ENCODE results near the gene ICE1.

Gene ICE1

DNA sequence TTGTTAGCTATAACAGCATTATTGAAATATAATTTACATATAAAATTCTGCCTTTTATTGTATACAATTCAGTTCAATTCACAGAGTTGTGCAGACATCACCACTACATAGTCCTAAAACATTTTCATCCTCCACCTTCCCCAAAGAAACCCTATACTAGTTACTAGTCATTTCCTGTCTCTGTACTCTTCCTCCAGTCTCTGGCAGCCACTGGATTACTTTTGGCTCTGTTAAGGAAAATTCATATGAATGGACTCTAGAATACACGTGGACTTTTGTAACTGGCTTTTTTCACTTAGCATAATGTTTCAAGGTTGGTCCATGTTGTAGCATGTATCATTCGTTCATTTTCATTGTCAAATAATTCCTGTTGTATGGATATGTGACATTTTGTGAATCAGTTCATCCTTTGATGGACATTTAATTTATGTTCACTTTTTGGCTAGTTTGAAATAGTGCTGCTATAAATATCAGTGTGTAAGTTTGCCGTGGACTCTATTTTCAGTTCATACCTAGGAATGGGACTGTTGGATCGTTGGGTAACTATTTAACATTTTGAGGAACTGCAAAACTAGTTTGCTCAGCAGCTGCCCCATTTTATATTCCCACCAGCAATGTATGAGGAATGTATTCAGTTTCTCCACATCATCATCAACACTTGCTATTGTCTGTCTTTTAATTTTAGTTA, 9.7 kb downstream of the ICE1 start:
- peaks cover 58% of the 10 kb centered on the region for H3K4me1 Mint-ChIP-seq
- H3K27me3 Mint-ChIP-seq, result no peaks in the 10 kb centered on the region
- ATAC-seq (replicated peaks; ENCODE audit: extremely low read depth, poor library complexity, severe bottlenecking) (no peak), DNase-seq (ENCODE audit: low spot score in 2 of 2) (no peak)
- H3K27ac Mint-ChIP-seq (ENCODE audit: low read depth), result peak overlapping the region; percentile 69
- peaks cover 4% of the 10 kb centered on the region for H3K36me3 Mint-ChIP-seq (ENCODE audit: insufficient read depth)
- no peaks in the 10 kb centered on the region for H3K9me3 Mint-ChIP-seq
- no peak overlapping the region for H3K4me3 Mint-ChIP-seq

DNA sequence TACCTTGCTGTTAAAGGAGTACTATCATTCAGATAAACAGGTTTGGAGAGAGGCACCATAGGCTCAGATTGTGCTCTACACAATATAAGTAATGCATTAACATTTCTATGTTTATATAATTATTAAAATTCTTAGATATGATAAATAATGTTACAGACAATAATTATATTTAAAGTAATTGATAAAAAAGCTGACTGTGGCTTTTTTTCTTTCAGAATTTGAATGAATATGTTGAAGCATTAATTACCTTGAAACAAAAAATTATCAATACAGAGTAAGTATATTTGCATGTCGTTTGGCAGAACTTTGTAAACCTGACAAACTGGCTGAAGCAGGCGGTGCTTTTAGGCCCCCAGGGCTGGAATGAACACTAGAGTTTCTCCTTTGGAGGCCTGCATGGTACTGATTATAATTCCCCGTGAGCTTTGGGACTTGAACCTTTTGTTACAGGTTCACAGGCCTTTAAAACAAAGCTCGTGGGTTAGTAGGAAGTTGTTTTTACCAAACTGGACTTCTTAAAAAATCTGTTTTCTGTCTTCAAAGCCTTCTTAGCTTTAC, 13.8 kb downstream of the ICE1 start:
- ATAC-seq (replicated peaks; ENCODE audit: extremely low read depth, poor library complexity, severe bottlenecking), result no peak
- no peaks in the 10 kb centered on the region for H3K27me3 Mint-ChIP-seq
- H3K9me3 Mint-ChIP-seq, result no peaks in the 10 kb centered on the region
- no peak overlapping the region for H3K4me3 Mint-ChIP-seq
- H3K4me1 Mint-ChIP-seq, result peaks cover 22% of the 10 kb centered on the region
- peaks cover 23% of the 10 kb centered on the region for H3K36me3 Mint-ChIP-seq (ENCODE audit: insufficient read depth)
- H3K27ac Mint-ChIP-seq (ENCODE audit: low read depth), result no peak overlapping the region
- no peak for DNase-seq (ENCODE audit: low spot score in 2 of 2)

DNA sequence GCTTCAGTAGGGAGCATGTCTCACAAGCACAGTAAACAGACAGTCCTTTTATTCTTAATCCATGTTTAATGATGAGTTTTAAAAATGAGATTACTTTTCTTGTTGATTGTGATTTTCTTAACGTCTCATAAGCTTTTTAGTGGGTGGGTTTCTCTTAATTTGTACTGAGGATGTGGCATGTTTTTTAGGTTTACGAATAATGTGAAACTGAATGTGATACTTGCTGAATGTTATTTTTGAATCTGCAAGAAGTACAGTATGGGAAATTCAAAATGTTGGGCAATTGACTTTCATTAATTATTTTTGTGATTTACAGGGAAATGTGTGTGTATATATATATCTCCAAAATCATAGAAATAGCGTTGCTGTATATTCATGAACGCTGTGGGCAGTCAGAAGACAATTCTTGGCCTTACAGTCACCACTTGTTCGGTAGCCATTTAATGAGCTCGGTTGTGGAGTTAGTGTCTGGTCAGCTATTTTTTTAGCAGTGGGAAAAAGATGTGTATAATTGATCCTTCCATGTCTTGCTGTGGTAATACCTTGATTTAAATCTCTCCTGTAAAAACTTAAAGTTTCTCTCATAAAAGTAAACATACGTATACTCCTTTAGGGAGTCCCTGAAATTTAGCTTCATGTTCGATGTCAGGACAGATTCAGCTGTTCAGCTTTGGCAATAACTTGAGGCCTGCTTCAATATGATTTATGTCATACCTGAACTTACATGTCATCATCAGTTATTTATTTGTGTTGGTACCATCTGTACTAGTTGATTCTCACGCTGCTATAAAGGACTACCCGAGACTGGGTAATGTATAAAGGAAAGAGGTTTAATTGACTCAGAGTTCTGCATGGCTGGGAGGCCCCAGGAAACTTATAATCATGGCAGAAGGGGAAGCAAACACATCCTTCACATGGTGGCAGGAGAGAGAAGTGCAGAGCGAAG, 15.0 kb downstream of the ICE1 start:
- H3K4me3 Mint-ChIP-seq, result no peak overlapping the region

DNA sequence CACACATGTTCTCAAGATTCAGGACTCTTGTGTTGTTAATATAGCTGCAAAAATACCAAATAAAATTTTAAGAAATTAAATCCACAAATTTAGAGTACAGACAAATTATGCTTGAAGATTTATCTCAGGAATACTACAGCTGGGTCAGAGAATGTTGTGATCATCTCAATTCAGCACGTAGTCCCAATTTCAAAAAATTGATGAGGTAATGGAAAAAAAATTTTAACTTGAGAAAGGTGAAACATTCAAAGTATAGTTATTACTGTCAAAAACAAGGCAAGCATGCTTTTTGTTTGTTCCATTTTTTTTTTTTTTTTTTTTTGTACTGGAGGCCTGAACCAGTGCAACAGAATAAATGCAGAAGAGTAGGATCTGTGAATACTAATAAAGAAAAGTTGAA, 29.4 kb downstream of the ICE1 start:
- Mint-ChIP-seq H3K9me3 (no peaks in the 10 kb centered on the region), H3K27ac (ENCODE audit: low read depth) (no peak overlapping the region), H3K4me3 (no peak overlapping the region), H3K27me3 (no peaks in the 10 kb centered on the region), H3K4me1 (no peaks in the 10 kb centered on the region), H3K36me3 (ENCODE audit: insufficient read depth) (peaks cover 65% of the 10 kb centered on the region)
- no peak for ATAC-seq (replicated peaks; ENCODE audit: extremely low read depth, poor library complexity, severe bottlenecking)
- DNase-seq (ENCODE audit: low spot score in 2 of 2), result no peak

More for the DNA sequence above, 15.0 kb downstream of the ICE1 start:
- Mint-ChIP-seq H3K4me1 (peaks cover 11% of the 10 kb centered on the region), H3K36me3 (ENCODE audit: insufficient read depth) (peaks cover 31% of the 10 kb centered on the region), H3K9me3 (no peaks in the 10 kb centered on the region), H3K27ac (ENCODE audit: low read depth) (no peak overlapping the region), H3K27me3 (no peaks in the 10 kb centered on the region)
- DNase-seq (ENCODE audit: low spot score in 2 of 2) (no peak), ATAC-seq (replicated peaks; ENCODE audit: extremely low read depth, poor library complexity, severe bottlenecking) (no peak)

DNA sequence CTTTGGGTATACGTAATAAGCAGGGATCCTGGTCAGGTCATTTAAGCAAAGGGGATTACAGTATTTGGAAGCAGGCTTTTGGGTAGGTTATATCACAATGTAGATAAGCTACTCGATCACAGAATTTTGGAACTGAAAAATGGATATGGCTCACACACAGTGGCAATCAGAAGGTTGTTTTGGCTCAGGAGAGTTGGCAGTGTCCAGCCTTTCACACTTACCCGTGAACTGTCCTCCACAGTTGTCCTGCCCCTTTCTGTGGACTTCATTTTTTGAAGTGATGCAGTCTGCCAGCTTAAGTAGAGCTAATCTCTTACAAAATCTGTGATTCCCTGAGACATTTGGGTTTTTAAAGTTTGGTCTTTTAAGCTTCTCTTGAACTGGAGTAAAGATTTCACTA, 30.7 kb downstream of the ICE1 start:
- ATAC-seq (replicated peaks; ENCODE audit: extremely low read depth, poor library complexity, severe bottlenecking) (no peak), DNase-seq (ENCODE audit: low spot score in 2 of 2) (no peak)
- H3K9me3 Mint-ChIP-seq, result no peaks in the 10 kb centered on the region
- no peaks in the 10 kb centered on the region for H3K27me3 Mint-ChIP-seq
- H3K4me1 Mint-ChIP-seq, result peaks cover 6% of the 10 kb centered on the region
- H3K27ac Mint-ChIP-seq (ENCODE audit: low read depth), result no peak overlapping the region
- peaks cover 68% of the 10 kb centered on the region for H3K36me3 Mint-ChIP-seq (ENCODE audit: insufficient read depth)
- no peak overlapping the region for H3K4me3 Mint-ChIP-seq

DNA sequence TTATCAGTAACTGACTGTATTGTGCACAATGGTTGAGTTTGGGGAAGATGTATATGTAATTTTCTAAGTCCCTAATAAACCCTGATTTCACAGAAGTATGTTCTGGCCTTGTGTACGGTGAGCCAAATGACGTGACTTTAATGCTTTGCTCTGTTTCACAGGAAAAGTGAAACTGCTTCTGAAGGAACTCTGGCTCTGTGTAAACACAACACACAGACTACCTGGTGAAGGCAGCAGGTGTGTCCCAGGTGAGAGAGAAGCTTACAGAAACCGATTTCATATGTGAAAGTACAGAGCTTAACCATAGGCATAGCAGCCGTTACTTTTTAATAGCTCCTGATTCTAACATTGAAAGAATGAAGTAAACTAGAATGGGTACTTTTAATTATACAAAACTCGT, 31.9 kb downstream of the ICE1 start:
- ATAC-seq (replicated peaks; ENCODE audit: extremely low read depth, poor library complexity, severe bottlenecking) (no peak), DNase-seq (ENCODE audit: low spot score in 2 of 2) (no peak)
- Mint-ChIP-seq H3K27ac (ENCODE audit: low read depth) (no peak overlapping the region), H3K9me3 (no peaks in the 10 kb centered on the region), H3K4me1 (peaks cover 9% of the 10 kb centered on the region), H3K27me3 (no peaks in the 10 kb centered on the region), H3K36me3 (ENCODE audit: insufficient read depth) (peaks cover 69% of the 10 kb centered on the region), H3K4me3 (no peak overlapping the region)

DNA sequence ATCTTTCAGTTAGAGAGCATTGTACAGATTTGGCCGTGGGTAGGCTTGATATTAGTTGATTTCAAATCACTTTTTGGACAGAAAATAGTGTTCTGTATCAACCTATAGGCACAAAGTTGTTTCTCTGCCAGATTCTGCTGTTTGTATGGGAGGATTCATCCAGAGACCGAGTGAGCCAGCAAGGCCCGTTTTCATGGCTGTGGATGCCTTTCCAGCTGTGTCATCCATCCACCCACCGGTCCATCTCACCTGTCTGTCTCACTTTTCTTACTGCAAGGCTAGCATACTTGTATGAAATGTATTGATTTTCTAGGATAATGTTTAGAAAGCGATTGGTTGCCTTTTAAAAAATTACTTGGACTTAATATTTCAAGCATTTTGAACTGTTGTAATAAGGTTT, 34.4 kb downstream of the ICE1 start:
- DNase-seq (ENCODE audit: low spot score in 2 of 2) (no peak), ATAC-seq (replicated peaks; ENCODE audit: extremely low read depth, poor library complexity, severe bottlenecking) (no peak)
- no peak overlapping the region for H3K27ac Mint-ChIP-seq (ENCODE audit: low read depth)
- H3K9me3 Mint-ChIP-seq, result no peaks in the 10 kb centered on the region
- H3K4me1 Mint-ChIP-seq, result peaks cover 14% of the 10 kb centered on the region
- H3K36me3 Mint-ChIP-seq (ENCODE audit: insufficient read depth), result peaks cover 75% of the 10 kb centered on the region
- no peaks in the 10 kb centered on the region for H3K27me3 Mint-ChIP-seq
- H3K4me3 Mint-ChIP-seq, result no peak overlapping the region

DNA sequence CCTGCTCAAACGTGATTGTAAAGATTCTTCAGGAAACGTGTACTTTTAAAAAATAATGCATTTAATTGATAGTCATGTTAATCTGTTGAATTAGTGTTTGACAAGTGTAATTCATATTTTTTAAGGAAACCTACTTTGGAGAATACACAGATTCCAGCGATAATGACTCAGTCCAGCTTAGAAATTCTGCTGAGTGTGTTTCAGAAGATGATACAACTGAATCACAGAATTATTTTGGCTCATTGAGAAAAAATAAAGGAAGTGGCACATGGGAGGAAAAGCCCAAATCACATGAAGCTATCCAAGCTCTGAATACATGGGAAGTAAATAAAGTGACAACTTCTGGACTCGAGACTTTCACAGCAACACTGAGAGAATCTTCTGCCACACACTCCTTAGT, 37.8 kb downstream of the ICE1 start:
- DNase-seq (ENCODE audit: low spot score in 2 of 2) (no peak), ATAC-seq (replicated peaks; ENCODE audit: extremely low read depth, poor library complexity, severe bottlenecking) (no peak)
- no peaks in the 10 kb centered on the region for H3K27me3 Mint-ChIP-seq
- peak overlapping the region; percentile 21 for H3K27ac Mint-ChIP-seq (ENCODE audit: low read depth)
- peaks cover 21% of the 10 kb centered on the region for H3K4me1 Mint-ChIP-seq
- H3K9me3 Mint-ChIP-seq, result no peaks in the 10 kb centered on the region
- H3K36me3 Mint-ChIP-seq (ENCODE audit: insufficient read depth), result peaks cover 76% of the 10 kb centered on the region
- H3K4me3 Mint-ChIP-seq, result no peak overlapping the region

DNA sequence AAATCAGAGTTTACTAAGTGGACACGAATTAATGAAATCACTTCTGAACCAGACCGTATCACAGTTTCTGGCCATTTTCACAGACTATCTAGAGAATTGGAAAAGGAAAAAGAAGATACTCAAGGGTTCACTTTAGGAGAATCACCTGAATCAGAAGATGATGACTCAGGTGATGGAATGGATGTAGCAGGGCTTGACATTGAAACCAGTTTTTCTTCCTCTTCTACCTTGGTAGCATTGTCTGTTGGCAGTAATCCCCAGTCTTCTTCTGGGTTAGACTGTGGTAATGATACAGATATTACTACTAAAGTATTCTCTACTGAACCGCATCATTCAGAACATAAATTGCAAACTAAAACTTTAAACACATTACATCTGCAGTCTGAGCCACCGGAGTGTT, 38.5 kb downstream of the ICE1 start:
- no peak overlapping the region for H3K4me3 Mint-ChIP-seq
- H3K27me3 Mint-ChIP-seq, result no peaks in the 10 kb centered on the region
- DNase-seq (ENCODE audit: low spot score in 2 of 2) (no peak), ATAC-seq (replicated peaks; ENCODE audit: extremely low read depth, poor library complexity, severe bottlenecking) (no peak)
- no peaks in the 10 kb centered on the region for H3K9me3 Mint-ChIP-seq
- H3K4me1 Mint-ChIP-seq, result peaks cover 21% of the 10 kb centered on the region
- H3K36me3 Mint-ChIP-seq (ENCODE audit: insufficient read depth), result peaks cover 71% of the 10 kb centered on the region
- H3K27ac Mint-ChIP-seq (ENCODE audit: low read depth), result no peak overlapping the region

DNA sequence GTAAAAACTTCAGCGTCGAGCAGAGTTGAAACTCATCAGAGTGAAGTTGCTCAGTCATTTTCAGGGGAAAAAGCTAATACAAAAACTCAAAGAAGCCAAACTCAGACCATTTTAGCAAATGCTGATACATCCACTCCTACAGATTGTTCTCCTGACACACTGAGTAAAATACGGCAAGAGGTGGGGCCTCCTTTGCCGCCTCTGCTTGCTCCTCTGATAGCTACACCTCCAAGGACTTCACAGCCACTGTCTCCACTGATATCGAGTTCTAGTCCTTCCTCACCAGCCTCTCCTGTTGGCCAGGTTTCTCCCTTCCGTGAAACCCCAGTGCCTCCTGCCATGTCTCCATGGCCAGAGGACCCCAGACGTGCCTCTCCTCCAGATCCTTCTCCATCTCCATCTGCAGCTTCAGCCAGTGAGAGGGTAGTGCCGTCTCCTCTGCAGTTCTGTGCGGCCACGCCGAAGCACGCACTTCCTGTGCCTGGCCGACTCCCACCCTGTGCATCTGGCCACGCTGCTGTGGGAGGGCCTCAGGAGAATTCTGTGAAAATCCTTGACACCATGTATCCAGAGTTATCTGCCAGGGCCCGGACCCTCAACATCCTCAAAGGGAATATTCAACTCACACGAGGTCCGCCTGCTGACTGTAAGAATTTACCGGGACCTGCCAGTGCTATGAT, 41.7 kb downstream of the ICE1 start:
- H3K4me3 Mint-ChIP-seq, result no peak overlapping the region
- peaks cover 14% of the 10 kb centered on the region for H3K4me1 Mint-ChIP-seq
- no peaks in the 10 kb centered on the region for H3K9me3 Mint-ChIP-seq

DNA sequence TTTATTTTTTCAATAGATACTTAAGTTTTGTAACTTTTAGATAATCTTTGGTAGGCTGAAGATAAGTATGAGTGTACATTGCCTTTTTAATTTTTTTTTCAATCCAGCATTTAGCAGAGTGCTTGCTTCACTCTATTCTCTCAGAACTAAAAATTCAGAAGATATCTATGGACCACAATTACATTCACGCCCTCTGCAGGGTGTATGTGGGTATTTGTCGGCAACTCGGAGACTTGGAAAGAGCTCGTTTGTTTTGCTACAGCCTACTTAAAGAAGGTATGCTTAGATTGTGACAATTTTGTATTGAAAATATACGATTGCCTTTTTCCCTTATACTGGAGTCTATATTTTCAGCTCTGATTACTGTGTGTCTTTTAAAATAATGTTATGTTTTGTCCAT, 43.8 kb downstream of the ICE1 start:
- H3K9me3 Mint-ChIP-seq, result no peaks in the 10 kb centered on the region
- no peak for ATAC-seq (replicated peaks; ENCODE audit: extremely low read depth, poor library complexity, severe bottlenecking)
- H3K4me3 Mint-ChIP-seq, result no peak overlapping the region
- no peak overlapping the region for H3K27ac Mint-ChIP-seq (ENCODE audit: low read depth)
- no peaks in the 10 kb centered on the region for H3K27me3 Mint-ChIP-seq
- H3K4me1 Mint-ChIP-seq, result peaks cover 7% of the 10 kb centered on the region
- H3K36me3 Mint-ChIP-seq (ENCODE audit: insufficient read depth), result peaks cover 29% of the 10 kb centered on the region
- DNase-seq (ENCODE audit: low spot score in 2 of 2), result no peak

More for the DNA sequence above, 41.7 kb downstream of the ICE1 start:
- Mint-ChIP-seq H3K27me3 (no peaks in the 10 kb centered on the region), H3K36me3 (ENCODE audit: insufficient read depth) (peaks cover 48% of the 10 kb centered on the region), H3K27ac (ENCODE audit: low read depth) (no peak overlapping the region)
- ATAC-seq (replicated peaks; ENCODE audit: extremely low read depth, poor library complexity, severe bottlenecking), result no peak
- no peak for DNase-seq (ENCODE audit: low spot score in 2 of 2)

DNA sequence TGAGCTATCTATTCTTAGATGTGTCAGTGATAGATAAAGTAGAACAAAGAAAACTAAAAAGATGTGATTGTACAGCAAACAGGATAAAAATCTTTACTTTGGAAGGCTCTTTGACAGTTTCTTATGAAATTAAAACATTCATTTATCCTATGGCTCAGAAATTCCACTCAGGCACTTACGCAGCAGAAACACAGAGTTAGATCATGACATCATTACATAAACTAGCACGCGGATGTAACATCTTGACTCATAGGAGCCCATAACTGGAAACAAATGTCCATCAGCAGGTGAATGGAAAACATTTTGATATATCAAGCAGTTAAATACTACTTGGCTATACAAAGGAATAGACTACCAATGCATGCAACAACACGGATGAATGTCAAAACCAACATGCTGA, 45.3 kb downstream of the ICE1 start:
- Mint-ChIP-seq H3K4me1 (peaks cover 7% of the 10 kb centered on the region), H3K4me3 (no peak overlapping the region), H3K27me3 (no peaks in the 10 kb centered on the region), H3K9me3 (no peaks in the 10 kb centered on the region), H3K27ac (ENCODE audit: low read depth) (no peak overlapping the region), H3K36me3 (ENCODE audit: insufficient read depth) (peaks cover 19% of the 10 kb centered on the region)
- DNase-seq (ENCODE audit: low spot score in 2 of 2) (no peak), ATAC-seq (replicated peaks; ENCODE audit: extremely low read depth, poor library complexity, severe bottlenecking) (no peak)
